HG02943 (cell line): ENCODE data around the gene DNAJB6.
A peak's percentile ranks its signal among the peaks of the same experiment; 100 is the strongest.
"Not testable (repeated sequence)": the region's sequence is repeated elsewhere in the genome, so short reads cannot be mapped to it uniquely, and the experiment has no call there.

Source experiments
- ATAC-seq: cut with Tn5 transposase; IDR thresholded peaks from one replicate; pipeline ENCODE4 v1.9.1; 2021; ENCODE audit warnings: mild to moderate bottlenecking, low read depth, moderate library complexity; ENCODE audit not compliant: unreplicated experiment

Gene DNAJB6

GRCh38 chr7:157320608-157320980, 16.2 kb upstream of the DNAJB6 start:
- ATAC-seq, result no peak

- no peak for ATAC-seq
Measured at GRCh38 chr7:157323401-157323800, 13.4 kb upstream of the DNAJB6 start.

GRCh38 chr7:157329447-157329846, 7.4 kb upstream of the DNAJB6 start:
- ATAC-seq, result no peak

- ATAC-seq, result not testable (repeated sequence)
Measured at GRCh38 chr7:157330567-157330966, 6.2 kb upstream of the DNAJB6 start.

GRCh38 chr7:157331049-157331448, 5.8 kb upstream of the DNAJB6 start:
- not testable (repeated sequence) for ATAC-seq

GRCh38 chr7:157335236-157335635, 1.6 kb upstream of the DNAJB6 start:
- no peak for ATAC-seq

- no peak for ATAC-seq
Measured at GRCh38 chr7:157335991-157336382, 817 bp upstream of the DNAJB6 start.

GRCh38 chr7:157337316-157338149, 729 bp downstream of the DNAJB6 start:
- peak; percentile 52 for ATAC-seq

GRCh38 chr7:157339777-157340677, 3.2 kb downstream of the DNAJB6 start:
- no peak for ATAC-seq

GRCh38 chr7:157347217-157347904, 10.6 kb downstream of the DNAJB6 start:
- no peak for ATAC-seq

GRCh38 chr7:157348548-157348947, 11.7 kb downstream of the DNAJB6 start:
- no peak for ATAC-seq

GRCh38 chr7:157352516-157352915, 15.7 kb downstream of the DNAJB6 start:
- ATAC-seq, result no peak

GRCh38 chr7:157355784-157356511, 19.1 kb downstream of the DNAJB6 start:
- no peak for ATAC-seq

GRCh38 chr7:157357129-157358040, 20.6 kb downstream of the DNAJB6 start:
- ATAC-seq, result no peak

- no peak for ATAC-seq
Measured at GRCh38 chr7:157358041-157358752, 21.4 kb downstream of the DNAJB6 start.

GRCh38 chr7:157358753-157359096, 21.9 kb downstream of the DNAJB6 start:
- ATAC-seq, result no peak

GRCh38 chr7:157359581-157359980, 22.8 kb downstream of the DNAJB6 start:
- ATAC-seq, result no peak

GRCh38 chr7:157360483-157361025, 23.8 kb downstream of the DNAJB6 start:
- ATAC-seq, result no peak
